SU-DHL-6 (cell line): ENCODE results near the gene ADCY3.

ENCODE experiments used
- H2AFZ ChIP-seq: fragments of 200-600 bp; sonication (generic); 2 replicates; pipeline ENCODE4 v1.6.1; 2014; ENCODE audit warnings: low read depth, mild to moderate bottlenecking, moderate library complexity, mixed read lengths, antibody characterized with exemption, low read length; ENCODE audit not compliant: severe bottlenecking
- H3F3A ChIP-seq: fragments of 200-600 bp; shearing (Covaris generic); 2 replicates; pipeline ENCODE4 v1.6.0; 2016; ENCODE audit warnings: antibody characterized with exemption, mild to moderate bottlenecking; ENCODE audit not compliant: insufficient read depth
- H3K27ac ChIP-seq: fragments of 200-600 bp; sonication (generic); 2 replicates; pipeline ENCODE4 v1.5.1; 2016; ENCODE audit warnings: low read depth, mild to moderate bottlenecking, low read length, moderate library complexity, mixed read lengths
- H3K27me3 ChIP-seq: fragments of 200-600 bp; sonication (generic), shearing (Covaris generic); 2 replicates; pipeline ENCODE4 v1.6.0; 2014; ENCODE audit warnings: mild to moderate bottlenecking, low read length
- H3K36me3 ChIP-seq: fragments of 200-600 bp; sonication (generic); 2 replicates; pipeline ENCODE4 v1.6.1; 2014; ENCODE audit warnings: mild to moderate bottlenecking, low read length, mixed read lengths
- H3K4me2 ChIP-seq: fragments of 300-600, 200-600 bp; shearing (Covaris generic), sonication (generic); 2 replicates; pipeline ENCODE4 v1.6.0; 2014; ENCODE audit warnings: low read length, low read depth, mild to moderate bottlenecking; ENCODE audit not compliant: poor library complexity, severe bottlenecking
- H3K4me3 ChIP-seq: fragments of 200-600 bp; sonication (generic); 2 replicates; pipeline ENCODE4 v1.5.1; 2014; ENCODE audit warnings: antibody characterized with exemption, low read length, mild to moderate bottlenecking, mixed read lengths; ENCODE audit not compliant: insufficient read depth, poor library complexity, severe bottlenecking
- H3K79me2 ChIP-seq: fragments of 200-600 bp; sonication (generic); 2 replicates; pipeline ENCODE4 v1.6.1; 2014; ENCODE audit warnings: mild to moderate bottlenecking, low read length, moderate library complexity; ENCODE audit not compliant: insufficient read depth
- H3K9ac ChIP-seq: fragments of 200-600 bp; sonication (generic); 2 replicates; pipeline ENCODE4 v1.7.0; 2014; ENCODE audit warnings: mild to moderate bottlenecking, low read length
- H3K9me2 ChIP-seq: fragments of 200-600 bp; sonication (generic); replicated peaks from 2 replicates; pipeline ENCODE4 v1.6.1; 2014; ENCODE audit warnings: low read length; ENCODE audit not compliant: insufficient read depth
- H3K9me3 ChIP-seq: fragments of 200-600 bp; sonication (generic); 2 replicates; pipeline ENCODE4 v1.6.1; 2014; ENCODE audit warnings: low read length, mixed read lengths; ENCODE audit not compliant: insufficient read depth
- H4K20me1 ChIP-seq: fragments of 200-600 bp; sonication (generic); 2 replicates; pipeline ENCODE4 v1.6.1; 2014; ENCODE audit warnings: low read depth, mild to moderate bottlenecking, antibody characterized with exemption, low read length, moderate library complexity, mixed read lengths
- EZH2phosphoT487 ChIP-seq: fragments of 200-600 bp; sonication (generic), shearing (Covaris generic); conservative IDR thresholded peaks from 2 replicates; pipeline ENCODE4 v1.6.1; 2018; ENCODE audit warnings: mild to moderate bottlenecking, antibody characterized with exemption, low read length, moderate library complexity, mixed read lengths
- TF ChIP-seq, protein P1 (sequence below): fragments of 200-600 bp; sonication (generic); IDR thresholded peaks from one replicate; pipeline ENCODE4 v1.5.1; 2017; ENCODE audit warnings: antibody characterized with exemption, mild to moderate bottlenecking, low read length, moderate library complexity; ENCODE audit not compliant: insufficient read depth, poor library complexity, severe bottlenecking

ADCY3 gene

DNA sequence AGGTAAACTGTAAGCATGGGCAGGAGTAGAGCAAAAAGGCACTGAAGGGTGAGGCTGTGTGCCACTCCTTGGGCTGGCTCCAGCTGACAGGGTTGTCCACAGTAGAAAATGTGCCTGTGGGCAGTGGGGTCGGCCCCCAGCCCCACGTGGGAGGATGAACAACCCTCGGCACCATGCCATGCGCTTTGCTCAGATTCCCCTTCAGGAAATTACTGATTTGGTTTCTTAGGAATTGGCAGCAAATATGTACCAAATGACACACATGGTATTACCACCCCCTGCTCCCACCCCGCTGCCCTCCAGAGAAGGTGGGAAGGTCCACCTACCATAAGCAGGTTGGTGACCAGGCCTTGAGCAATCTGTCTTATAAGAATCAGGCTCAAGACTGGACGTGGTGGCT is 13.6 kb downstream of the ADCY3 start:
- Histone ChIP-seq H3K27ac (no peak overlapping the region), H3K79me2 (peaks cover 57% of the 10 kb centered on the region), H3K9me3 (no peaks in the 10 kb centered on the region), H3F3A (no peaks in the 10 kb centered on the region), H3K36me3 (peaks cover 4% of the 10 kb centered on the region; the same call in 1 of the 2 replicates), H3K4me2 (no peak overlapping the region), H3K27me3 (no peaks in the 10 kb centered on the region), H3K9ac (no peak overlapping the region), H4K20me1 (no peaks in the 10 kb centered on the region), H3K9me2 (no peaks in the 10 kb centered on the region), H2AFZ (no peak overlapping the region), H3K4me3 (no peak overlapping the region)
- TF ChIP-seq, protein P1, sequence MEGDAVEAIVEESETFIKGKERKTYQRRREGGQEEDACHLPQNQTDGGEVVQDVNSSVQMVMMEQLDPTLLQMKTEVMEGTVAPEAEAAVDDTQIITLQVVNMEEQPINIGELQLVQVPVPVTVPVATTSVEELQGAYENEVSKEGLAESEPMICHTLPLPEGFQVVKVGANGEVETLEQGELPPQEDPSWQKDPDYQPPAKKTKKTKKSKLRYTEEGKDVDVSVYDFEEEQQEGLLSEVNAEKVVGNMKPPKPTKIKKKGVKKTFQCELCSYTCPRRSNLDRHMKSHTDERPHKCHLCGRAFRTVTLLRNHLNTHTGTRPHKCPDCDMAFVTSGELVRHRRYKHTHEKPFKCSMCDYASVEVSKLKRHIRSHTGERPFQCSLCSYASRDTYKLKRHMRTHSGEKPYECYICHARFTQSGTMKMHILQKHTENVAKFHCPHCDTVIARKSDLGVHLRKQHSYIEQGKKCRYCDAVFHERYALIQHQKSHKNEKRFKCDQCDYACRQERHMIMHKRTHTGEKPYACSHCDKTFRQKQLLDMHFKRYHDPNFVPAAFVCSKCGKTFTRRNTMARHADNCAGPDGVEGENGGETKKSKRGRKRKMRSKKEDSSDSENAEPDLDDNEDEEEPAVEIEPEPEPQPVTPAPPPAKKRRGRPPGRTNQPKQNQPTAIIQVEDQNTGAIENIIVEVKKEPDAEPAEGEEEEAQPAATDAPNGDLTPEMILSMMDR, result no peak
- no peak for TF ChIP-seq EZH2phosphoT487

DNA sequence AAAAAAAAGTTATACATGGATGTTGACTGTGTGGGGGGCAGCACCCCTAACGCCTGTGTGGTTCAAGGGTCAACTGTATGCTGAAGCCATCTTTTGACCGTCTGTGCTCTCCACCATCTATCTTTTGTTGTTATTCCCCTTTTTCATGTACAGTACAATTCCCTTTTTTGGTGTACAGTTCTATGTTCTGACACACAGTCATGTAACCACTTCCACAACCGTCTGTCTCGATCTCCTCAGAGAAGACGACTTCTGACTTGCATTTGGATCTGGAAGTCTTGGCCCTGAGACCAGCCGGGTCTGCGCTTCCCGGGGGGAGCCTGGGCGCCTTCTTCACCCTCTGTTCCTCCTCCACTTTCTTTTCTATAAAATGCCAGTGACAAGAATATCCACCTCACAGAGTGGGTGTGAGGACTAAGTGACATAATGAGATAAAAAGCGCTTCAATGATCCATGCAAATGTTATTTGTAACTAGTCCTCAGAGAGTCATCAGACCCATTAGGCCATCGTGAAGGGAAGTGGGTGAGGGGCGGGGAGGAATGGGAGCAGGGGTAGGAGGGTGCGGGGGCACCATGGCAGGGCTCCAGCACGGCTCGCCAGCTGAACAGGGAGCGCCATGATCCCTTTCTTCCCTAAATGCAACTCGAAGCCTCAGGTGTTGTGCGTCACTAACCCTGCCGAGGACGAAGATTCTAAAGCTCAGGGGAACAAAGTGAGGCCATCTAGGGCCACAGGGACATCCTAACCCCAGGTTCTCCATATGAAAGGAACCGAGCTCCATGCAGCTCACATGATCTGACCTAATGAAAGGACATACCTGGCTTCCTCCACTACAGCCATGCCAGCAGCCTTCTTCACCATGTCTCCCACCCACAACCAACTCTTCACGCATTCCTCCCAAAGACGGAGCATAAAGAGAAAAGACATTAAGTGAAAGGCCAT is 16.6 kb downstream of the ADCY3 start:
- Histone ChIP-seq H3K9me3 (no peaks in the 10 kb centered on the region), H3K79me2 (peaks cover 48% of the 10 kb centered on the region), H3K4me2 (no peak overlapping the region), H3F3A (no peaks in the 10 kb centered on the region), H3K36me3 (peaks cover 8% of the 10 kb centered on the region), H4K20me1 (no peaks in the 10 kb centered on the region), H3K4me3 (no peak overlapping the region), H3K9ac (no peak overlapping the region), H3K9me2 (no peaks in the 10 kb centered on the region), H3K27ac (no peak overlapping the region), H2AFZ (no peak overlapping the region), H3K27me3 (no peaks in the 10 kb centered on the region)
- TF ChIP-seq, protein P1, result no peak
- TF ChIP-seq EZH2phosphoT487, result no peak

DNA sequence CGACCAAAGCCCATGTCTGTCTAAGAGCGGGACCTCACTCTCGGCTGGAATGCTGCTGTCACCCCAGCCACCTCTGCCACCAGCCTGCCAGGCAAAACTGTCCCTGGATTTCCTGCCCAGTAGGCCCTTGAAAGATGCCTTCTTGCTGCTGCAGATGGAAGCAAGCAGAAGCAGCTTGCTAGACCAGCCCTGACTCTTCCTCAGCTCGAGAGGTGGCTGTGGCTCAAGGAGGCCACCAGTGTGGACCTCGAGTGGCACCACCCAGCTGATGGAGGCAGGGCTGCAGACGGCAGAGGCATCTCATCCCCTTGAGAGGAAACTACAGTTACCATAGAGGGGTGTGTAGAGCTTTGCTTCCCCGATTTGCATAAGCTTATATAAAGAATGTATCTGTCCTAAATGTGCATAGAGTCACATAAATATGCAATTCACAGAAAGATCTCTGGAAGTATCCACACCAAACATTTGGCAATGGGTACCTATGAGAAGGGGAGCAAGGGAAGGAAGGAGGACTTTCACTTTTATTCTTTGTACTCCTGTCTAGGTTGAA is 20.6 kb downstream of the ADCY3 start:
- Histone ChIP-seq H3K9ac (no peak overlapping the region), H3K27ac (no peak overlapping the region), H2AFZ (no peak overlapping the region), H3F3A (no peaks in the 10 kb centered on the region), H3K4me3 (no peak overlapping the region), H4K20me1 (no peaks in the 10 kb centered on the region), H3K9me3 (peaks cover 21% of the 10 kb centered on the region; the same call in 1 of the 2 replicates), H3K27me3 (no peaks in the 10 kb centered on the region), H3K9me2 (no peaks in the 10 kb centered on the region), H3K36me3 (peaks cover 29% of the 10 kb centered on the region), H3K79me2 (peaks cover 35% of the 10 kb centered on the region), H3K4me2 (no peak overlapping the region)
- no peak for TF ChIP-seq EZH2phosphoT487
- TF ChIP-seq, protein P1, result no peak
